OCI-LY7 (cell line): ENCODE results near the gene TJP2.

Source experiments
- CTCF ChIP-seq: fragments of 200-600 bp; sonication (generic); conservative IDR thresholded peaks from 2 replicates; pipeline ENCODE4 v1.5.1; 2014; ENCODE audit warnings: mild to moderate bottlenecking, antibody characterized with exemption, low read length, moderate library complexity, mixed read lengths
- EZH2phosphoT487 ChIP-seq: fragments of 200-600 bp; sonication (generic); IDR thresholded peaks from 2 replicates; pipeline ENCODE4 v1.6.1; 2018; ENCODE audit warnings: low read depth, borderline replicate concordance, mild to moderate bottlenecking, mixed run types, antibody characterized with exemption, low read length, moderate library complexity, mixed read lengths

- TF ChIP-seq CTCF (no peak), EZH2phosphoT487 (no peak)
Observed at GRCh38 chr9:69180670-69181069, 6.6 kb downstream of the TJP2 start.
